Measurements from ENCODE around the gene PIP5K1B. TPM values are rescaled to one million over a fixed set of nuclear protein-coding genes. Genes with fewer than 3 reads are reported as not detected.

Gene PIP5K1B
- total RNA-seq, 1 experiment from 2014 or later = 0.16 TPM

- no TSS peak for BruUV-seq (replicated peaks)
- CTCF ChIA-PET = interaction anchor here (0.6 to 1.2 kb wide), 2 partner anchors 54 to 137 kb away, joined by 3 read pairs; no protein-coding TSS in a partner anchor
Observed at GRCh38 chr9:68720656-68721313, 15.7 kb downstream of the PIP5K1B start.

DNA sequence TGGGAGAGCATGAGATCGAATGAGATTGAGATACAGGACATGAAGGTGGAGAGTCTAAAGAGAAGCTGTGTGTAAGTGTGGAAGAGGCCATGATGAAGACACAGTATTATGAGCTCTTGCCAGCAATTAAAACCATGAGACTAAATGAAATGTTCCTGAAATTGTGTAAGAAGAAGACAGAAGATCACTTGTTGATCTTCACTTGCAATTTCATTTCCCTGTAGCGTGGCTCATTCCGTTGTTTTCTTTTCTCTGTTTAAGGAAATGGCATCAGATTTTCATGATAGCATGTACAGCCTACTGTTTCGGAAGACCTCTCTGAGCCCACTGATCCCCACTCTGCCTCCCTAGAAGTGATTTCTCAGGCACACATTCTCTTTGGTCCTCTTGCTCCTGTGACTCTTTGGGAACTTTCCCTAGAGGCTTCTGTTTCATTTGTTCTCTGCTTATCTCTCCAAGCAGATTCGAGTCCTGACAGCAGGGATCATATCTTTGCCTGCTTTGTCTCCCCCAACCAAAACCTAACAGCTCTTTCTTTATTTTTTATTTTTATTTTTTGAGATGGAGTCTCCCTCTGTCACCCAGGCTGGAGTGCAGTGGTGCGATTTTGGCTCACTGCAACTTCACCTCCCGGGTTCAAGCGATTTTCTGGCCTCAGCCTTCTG lies 16.8 kb downstream of the PIP5K1B start:
- TF ChIP-seq, protein P1, sequence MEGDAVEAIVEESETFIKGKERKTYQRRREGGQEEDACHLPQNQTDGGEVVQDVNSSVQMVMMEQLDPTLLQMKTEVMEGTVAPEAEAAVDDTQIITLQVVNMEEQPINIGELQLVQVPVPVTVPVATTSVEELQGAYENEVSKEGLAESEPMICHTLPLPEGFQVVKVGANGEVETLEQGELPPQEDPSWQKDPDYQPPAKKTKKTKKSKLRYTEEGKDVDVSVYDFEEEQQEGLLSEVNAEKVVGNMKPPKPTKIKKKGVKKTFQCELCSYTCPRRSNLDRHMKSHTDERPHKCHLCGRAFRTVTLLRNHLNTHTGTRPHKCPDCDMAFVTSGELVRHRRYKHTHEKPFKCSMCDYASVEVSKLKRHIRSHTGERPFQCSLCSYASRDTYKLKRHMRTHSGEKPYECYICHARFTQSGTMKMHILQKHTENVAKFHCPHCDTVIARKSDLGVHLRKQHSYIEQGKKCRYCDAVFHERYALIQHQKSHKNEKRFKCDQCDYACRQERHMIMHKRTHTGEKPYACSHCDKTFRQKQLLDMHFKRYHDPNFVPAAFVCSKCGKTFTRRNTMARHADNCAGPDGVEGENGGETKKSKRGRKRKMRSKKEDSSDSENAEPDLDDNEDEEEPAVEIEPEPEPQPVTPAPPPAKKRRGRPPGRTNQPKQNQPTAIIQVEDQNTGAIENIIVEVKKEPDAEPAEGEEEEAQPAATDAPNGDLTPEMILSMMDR (IDR thresholded peaks at IDR 0.05; ENCODE audit: unreplicated experiment) = no peak
- H3K9me3 Mint-ChIP-seq (ENCODE audit: unreplicated experiment) = peaks cover 7% of the 10 kb centered on the region
- H3K4me1 Mint-ChIP-seq (ENCODE audit: insufficient read depth, unreplicated experiment) = no peaks in the 10 kb centered on the region
- no peak for DNase-seq (ENCODE audit: unreplicated experiment)
- no peaks in the 10 kb centered on the region for H3K36me3 Mint-ChIP-seq (ENCODE audit: insufficient read depth, unreplicated experiment)
- ChIA-PET POLR2A (no interaction called here), CTCF (interaction anchor here (0.7 kb wide), 2 partner anchors 215 to 303 kb away, joined by 3 read pairs; no protein-coding TSS in a partner anchor)
- no TSS peak for BruUV-seq (replicated peaks)
- no peaks in the 10 kb centered on the region for H3K27me3 Mint-ChIP-seq (ENCODE audit: insufficient read depth, unreplicated experiment)
- intact Hi-C loops (cut with micrococcal nuclease) = no loop called here
- no peak overlapping the region for H3K4me3 Mint-ChIP-seq (ENCODE audit: unreplicated experiment)
- H3K27ac Mint-ChIP-seq (ENCODE audit: low read depth, unreplicated experiment) = no peak overlapping the region

More at GRCh38 chr9:68720656-68721313, 15.7 kb downstream of the PIP5K1B start:
- Mint-ChIP-seq H3K27ac (ENCODE audit: low read depth, unreplicated experiment) (no peak overlapping the region), H3K9me3 (ENCODE audit: unreplicated experiment) (peaks cover 7% of the 10 kb centered on the region), H3K27me3 (ENCODE audit: insufficient read depth, unreplicated experiment) (no peaks in the 10 kb centered on the region), H3K36me3 (ENCODE audit: insufficient read depth, unreplicated experiment) (no peaks in the 10 kb centered on the region), H3K4me1 (ENCODE audit: insufficient read depth, unreplicated experiment) (no peaks in the 10 kb centered on the region), H3K4me3 (ENCODE audit: unreplicated experiment) (no peak overlapping the region)
- POLR2A ChIA-PET = no interaction called here
- intact Hi-C loops (cut with micrococcal nuclease) = no loop called here
- TF ChIP-seq, protein P1 (IDR thresholded peaks at IDR 0.05; ENCODE audit: unreplicated experiment) = no peak
- DNase-seq (ENCODE audit: unreplicated experiment) = no peak

DNA sequence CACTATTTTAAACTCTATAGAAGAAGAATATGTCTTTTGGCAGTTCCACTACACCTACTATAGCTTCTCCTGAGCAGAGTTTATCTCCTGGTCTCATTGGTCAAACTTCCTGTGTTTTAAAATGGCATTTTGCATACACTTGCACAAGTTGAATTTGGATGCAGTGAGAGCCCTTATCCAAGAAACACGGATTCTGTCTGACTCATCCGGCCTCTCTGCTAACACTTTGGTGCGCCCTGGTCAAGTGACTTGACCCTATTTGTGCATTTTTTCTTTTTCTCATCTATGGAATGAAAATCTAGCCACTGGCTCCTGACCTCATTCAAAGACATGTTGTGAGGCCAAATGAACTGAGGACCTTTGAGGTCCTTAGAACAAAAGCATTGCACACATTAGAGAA lies 20.0 kb downstream of the PIP5K1B start:
- intact Hi-C loops (cut with micrococcal nuclease) = no loop called here
- no TSS peak for BruUV-seq (replicated peaks)
- Mint-ChIP-seq H3K4me3 (ENCODE audit: unreplicated experiment) (no peak overlapping the region), H3K9me3 (ENCODE audit: unreplicated experiment) (peaks cover 7% of the 10 kb centered on the region), H3K27me3 (ENCODE audit: insufficient read depth, unreplicated experiment) (no peaks in the 10 kb centered on the region), H3K4me1 (ENCODE audit: insufficient read depth, unreplicated experiment) (no peaks in the 10 kb centered on the region), H3K36me3 (ENCODE audit: insufficient read depth, unreplicated experiment) (no peaks in the 10 kb centered on the region), H3K27ac (ENCODE audit: low read depth, unreplicated experiment) (no peak overlapping the region)
- TF ChIP-seq, protein P1 (IDR thresholded peaks at IDR 0.05; ENCODE audit: unreplicated experiment) = no peak
- POLR2A ChIA-PET = no interaction called here
- no peak for DNase-seq (ENCODE audit: unreplicated experiment)
- CTCF ChIA-PET = interaction anchor here (0.6 kb wide), 1 partner anchor 157 kb away, joined by 4 read pairs; no protein-coding TSS in a partner anchor

GRCh38 chr9:68726489-68726888 lies 21.4 kb downstream of the PIP5K1B start:
- ChIA-PET POLR2A (interaction anchor here (0.6 kb wide), 1 partner anchor 16 kb away, joined by 3 read pairs; no protein-coding TSS in a partner anchor), CTCF (interaction anchor here (1.1 kb wide), 1 partner anchor 273 kb away, joined by 3 read pairs; no protein-coding TSS in a partner anchor)
- DNase-seq (ENCODE audit: unreplicated experiment) = no peak
- H3K9me3 Mint-ChIP-seq (ENCODE audit: unreplicated experiment) = peaks cover 7% of the 10 kb centered on the region
- no peak overlapping the region for H3K4me3 Mint-ChIP-seq (ENCODE audit: unreplicated experiment)
- H3K4me1 Mint-ChIP-seq (ENCODE audit: insufficient read depth, unreplicated experiment) = no peaks in the 10 kb centered on the region
- no peaks in the 10 kb centered on the region for H3K36me3 Mint-ChIP-seq (ENCODE audit: insufficient read depth, unreplicated experiment)
- intact Hi-C loops (cut with micrococcal nuclease) = no loop called here
- no peaks in the 10 kb centered on the region for H3K27me3 Mint-ChIP-seq (ENCODE audit: insufficient read depth, unreplicated experiment)
- no peak overlapping the region for H3K27ac Mint-ChIP-seq (ENCODE audit: low read depth, unreplicated experiment)
- BruUV-seq (replicated peaks) = no TSS peak
- TF ChIP-seq, protein P1 (IDR thresholded peaks at IDR 0.05; ENCODE audit: unreplicated experiment) = no peak

Data from MCF 10A (cell line).